ENCODE measurements around the gene BCAN.

DNA sequence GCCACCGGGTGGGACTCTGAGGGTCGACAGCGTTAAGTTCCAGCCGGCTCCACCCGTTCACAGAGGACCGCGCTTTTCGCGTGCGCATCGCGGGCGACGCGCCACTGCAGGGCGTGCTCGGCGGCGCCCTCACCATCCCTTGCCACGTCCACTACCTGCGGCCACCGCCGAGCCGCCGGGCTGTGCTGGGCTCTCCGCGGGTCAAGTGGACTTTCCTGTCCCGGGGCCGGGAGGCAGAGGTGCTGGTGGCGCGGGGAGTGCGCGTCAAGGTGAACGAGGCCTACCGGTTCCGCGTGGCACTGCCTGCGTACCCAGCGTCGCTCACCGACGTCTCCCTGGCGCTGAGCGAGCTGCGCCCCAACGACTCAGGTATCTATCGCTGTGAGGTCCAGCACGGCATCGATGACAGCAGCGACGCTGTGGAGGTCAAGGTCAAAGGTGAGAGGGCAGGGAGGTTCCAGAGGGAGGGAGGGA is 4.9 kb downstream of the BCAN start:
- TF ChIP-seq FOSL2 (IDR thresholded peaks at IDR 0.05) (no peak), FOSL2 (CRISPR knock-in tag; IDR thresholded peaks at IDR 0.05) (no peak), RAD21 (conservative IDR thresholded peaks at IDR 0.05 in 1 of 2, IDR thresholded peaks at IDR 0.05 in 1 of 2) (no peak), POLR2A (IDR thresholded peaks at IDR 0.05; ENCODE audit: low read length) (no peak), POLR2AphosphoS2 (conservative IDR thresholded peaks at IDR 0.05; ENCODE audit: low read length) (no peak), HOXA7 (CRISPR knock-in tag; IDR thresholded peaks at IDR 0.05) (no peak)
- TF ChIP-seq, protein P1, sequence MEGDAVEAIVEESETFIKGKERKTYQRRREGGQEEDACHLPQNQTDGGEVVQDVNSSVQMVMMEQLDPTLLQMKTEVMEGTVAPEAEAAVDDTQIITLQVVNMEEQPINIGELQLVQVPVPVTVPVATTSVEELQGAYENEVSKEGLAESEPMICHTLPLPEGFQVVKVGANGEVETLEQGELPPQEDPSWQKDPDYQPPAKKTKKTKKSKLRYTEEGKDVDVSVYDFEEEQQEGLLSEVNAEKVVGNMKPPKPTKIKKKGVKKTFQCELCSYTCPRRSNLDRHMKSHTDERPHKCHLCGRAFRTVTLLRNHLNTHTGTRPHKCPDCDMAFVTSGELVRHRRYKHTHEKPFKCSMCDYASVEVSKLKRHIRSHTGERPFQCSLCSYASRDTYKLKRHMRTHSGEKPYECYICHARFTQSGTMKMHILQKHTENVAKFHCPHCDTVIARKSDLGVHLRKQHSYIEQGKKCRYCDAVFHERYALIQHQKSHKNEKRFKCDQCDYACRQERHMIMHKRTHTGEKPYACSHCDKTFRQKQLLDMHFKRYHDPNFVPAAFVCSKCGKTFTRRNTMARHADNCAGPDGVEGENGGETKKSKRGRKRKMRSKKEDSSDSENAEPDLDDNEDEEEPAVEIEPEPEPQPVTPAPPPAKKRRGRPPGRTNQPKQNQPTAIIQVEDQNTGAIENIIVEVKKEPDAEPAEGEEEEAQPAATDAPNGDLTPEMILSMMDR (IDR thresholded peaks at IDR 0.05) = no peak
- TF ChIP-seq, protein P2, sequence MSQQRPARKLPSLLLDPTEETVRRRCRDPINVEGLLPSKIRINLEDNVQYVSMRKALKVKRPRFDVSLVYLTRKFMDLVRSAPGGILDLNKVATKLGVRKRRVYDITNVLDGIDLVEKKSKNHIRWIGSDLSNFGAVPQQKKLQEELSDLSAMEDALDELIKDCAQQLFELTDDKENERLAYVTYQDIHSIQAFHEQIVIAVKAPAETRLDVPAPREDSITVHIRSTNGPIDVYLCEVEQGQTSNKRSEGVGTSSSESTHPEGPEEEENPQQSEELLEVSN (IDR thresholded peaks at IDR 0.05; ENCODE audit: borderline replicate concordance, low read depth) = no peak

Data from A549 (cell line).